IMR-90 (cell line): ENCODE results near the gene CAVIN2. TPM values are rescaled to one million over a fixed set of nuclear protein-coding genes. Genes with fewer than 3 reads are reported as not detected.

Experiments used
- ATAC-seq: fragments of 200-7000 bp; cut with Tn5 transposase; 2 replicates; pipeline ENCODE4 v1.9.1; 2020; ENCODE audit warnings: low read depth, mild to moderate bottlenecking, moderate library complexity
- BruUV-seq: library from RNA; stranded (reverse); fragments of 400-500 nt; replicated peaks from 2 replicates; lab custom pipeline; 2021; lab: Mats Ljungman, UMichigan
- CTCF ChIA-PET: fragments of 300-600 bp; formaldehyde crosslinking; extraction: SDS; loops from one replicate; lab custom pipeline; 2021; ENCODE audit warnings: antibody characterized with exemption; lab: Yijun Ruan, JAX
- POLR2A ChIA-PET: fragments of 300-600 bp; sonication (Branson Sonifier 250); formaldehyde crosslinking; loops from one replicate; lab custom pipeline; 2022; ENCODE audit warnings: antibody characterized with exemption; ENCODE audit not compliant: unreplicated experiment; lab: Charles Lee
- DNase-seq: peaks from one replicate; pipeline ENCODE4 v3.0.0; 2013
- H2AFZ ChIP-seq: replicated peaks from 2 replicates; pipeline ENCODE3; 2013; ENCODE audit warnings: low read length, mild to moderate bottlenecking; ENCODE audit not compliant: poor library complexity
- H2AK5ac ChIP-seq: 2 replicates; pipeline ENCODE4 v1.6.1; 2013; ENCODE audit warnings: low read depth, low read length, inconsistent platforms
- H2AK9ac ChIP-seq: replicated peaks from 2 replicates; pipeline ENCODE3; 2013; ENCODE audit warnings: mild to moderate bottlenecking, low read depth, low read length, moderate library complexity; ENCODE audit not compliant: poor library complexity
- H2BK120ac ChIP-seq: 2 replicates; pipeline ENCODE4 v1.6.1; 2013; ENCODE audit warnings: low read depth, low read length, inconsistent platforms
- H2BK15ac ChIP-seq: 3 replicates; pipeline ENCODE4 v1.6.1; 2013; ENCODE audit warnings: low read depth, low read length, inconsistent platforms
- H2BK20ac ChIP-seq: 2 replicates; pipeline ENCODE4 v1.6.1; 2013; ENCODE audit warnings: low read depth, mild to moderate bottlenecking, inconsistent platforms, low read length, moderate library complexity
- H2BK5ac ChIP-seq: 2 replicates; pipeline ENCODE4 v1.6.1; 2013; ENCODE audit warnings: mild to moderate bottlenecking, low read depth, low read length, inconsistent platforms; ENCODE audit not compliant: poor library complexity, severe bottlenecking
- H3K14ac ChIP-seq: replicated peaks from 2 replicates; pipeline ENCODE4 v1.6.1; 2013; ENCODE audit warnings: low read depth, low read length, inconsistent platforms
- H3K18ac ChIP-seq: 2 replicates; pipeline ENCODE4 v1.6.1; 2013; ENCODE audit warnings: low read depth, low read length, control low read depth
- H3K23ac ChIP-seq: 2 replicates; pipeline ENCODE4 v1.6.1; 2013; ENCODE audit warnings: low read depth, low read length, inconsistent platforms
- H3K27ac ChIP-seq: 2 replicates; pipeline ENCODE4 v1.5.1; 2013; ENCODE audit warnings: mild to moderate bottlenecking, control low read depth, low read length; ENCODE audit not compliant: insufficient read depth
- H3K27me3 ChIP-seq: 2 replicates; pipeline ENCODE4 v1.6.1; 2013; ENCODE audit warnings: low read length; ENCODE audit not compliant: control insufficient read depth, insufficient read depth
- H3K36me3 ChIP-seq: 2 replicates; pipeline ENCODE4 v1.6.1; 2013; ENCODE audit warnings: low read length, mixed read lengths; ENCODE audit not compliant: control insufficient read depth, insufficient read depth
- H3K4ac ChIP-seq: 2 replicates; pipeline ENCODE4 v1.6.1; 2013; ENCODE audit warnings: low read depth, low read length, inconsistent platforms
- H3K4me1 ChIP-seq: 2 replicates; pipeline ENCODE4 v1.6.1; 2013; ENCODE audit warnings: low read length, mixed read lengths; ENCODE audit not compliant: control insufficient read depth, insufficient read depth
- H3K4me2 ChIP-seq: 2 replicates; pipeline ENCODE4 v1.6.1; 2013; ENCODE audit warnings: low read depth, mild to moderate bottlenecking, control low read depth, low read length, moderate library complexity
- H3K4me3 ChIP-seq: 2 replicates; pipeline ENCODE4 v1.5.1; 2013; ENCODE audit warnings: low read depth, mild to moderate bottlenecking, control low read depth, low read length, moderate library complexity; ENCODE audit not compliant: insufficient read depth
- H3K56ac ChIP-seq: 2 replicates; pipeline ENCODE4 v1.6.1; 2013; ENCODE audit warnings: low read length, inconsistent platforms; ENCODE audit not compliant: insufficient read depth; ENCODE audit errors: extremely low read depth
- H3K79me1 ChIP-seq, 2 experiments: 2 replicates each; pipeline ENCODE4 v1.6.1; 2013; ENCODE audit warnings: low read length in 2 of 2, inconsistent platforms in 1 of 2, low read depth in 1 of 2
- H3K9ac ChIP-seq: 2 replicates; pipeline ENCODE4 v1.6.1; 2013; ENCODE audit warnings: low read depth, low read length, control low read depth
- H3K9me1 ChIP-seq: 2 replicates; pipeline ENCODE4 v1.6.1; 2013; ENCODE audit warnings: low read length, inconsistent platforms; ENCODE audit not compliant: insufficient read depth
- H3K9me3 ChIP-seq: 2 replicates; pipeline ENCODE4 v1.6.1; 2013; ENCODE audit warnings: low read length; ENCODE audit not compliant: control insufficient read depth, insufficient read depth
- H4K20me1 ChIP-seq: 2 replicates; pipeline ENCODE4 v1.6.1; 2013; ENCODE audit warnings: low read length, inconsistent platforms; ENCODE audit not compliant: insufficient read depth
- H4K5ac ChIP-seq: 2 replicates; pipeline ENCODE4 v1.6.1; 2013; ENCODE audit warnings: mild to moderate bottlenecking, low read depth, low read length, control low read depth
- H4K8ac ChIP-seq, 2 experiments: 2 replicates each; pipeline ENCODE4 v1.6.1; 2013; ENCODE audit warnings: low read depth in 2 of 2, low read length in 2 of 2, control low read depth in 1 of 2, inconsistent platforms in 1 of 2
- H4K91ac ChIP-seq: 2 replicates; pipeline ENCODE4 v1.6.1; 2013; ENCODE audit warnings: low read depth, low read length, inconsistent platforms; ENCODE audit not compliant: insufficient read depth
- CEBPB ChIP-seq: IDR thresholded peaks from 2 replicates; pipeline ENCODE4 v1.6.1; 2012; ENCODE audit warnings: low read depth, low read length, improper control_type of control experiment
- CHD1 ChIP-seq: IDR thresholded peaks from 2 replicates; pipeline ENCODE4 v1.6.1; 2012; ENCODE audit warnings: low read depth, low read length, improper control_type of control experiment
- MAZ ChIP-seq: IDR thresholded peaks from 2 replicates; pipeline ENCODE4 v1.6.1; 2012; ENCODE audit warnings: low read depth, mild to moderate bottlenecking, low read length, improper control_type of control experiment, moderate library complexity, borderline replicate concordance
- RAD21 ChIP-seq: IDR thresholded peaks from 2 replicates; pipeline ENCODE4 v1.6.1; 2012; ENCODE audit warnings: low read length, improper control_type of control experiment
- RFX5 ChIP-seq: IDR thresholded peaks from 2 replicates; pipeline ENCODE4 v1.8.0; 2012; ENCODE audit warnings: low read depth, mild to moderate bottlenecking, low read length, moderate library complexity
- SMC3 ChIP-seq: fragments of 150-350 bp; IDR thresholded peaks from 2 replicates; pipeline ENCODE4 v1.6.1; 2016; ENCODE audit warnings: low read depth, mild to moderate bottlenecking, antibody characterized with exemption, low read length, moderate library complexity
- WGBS, 2 experiments: methylation state at CpG; one replicate each; pipeline versions ENCODE4 v1.1.5 to v1.1.7; 2013; ENCODE audit warnings: missing lambda C conversion rate in 2 of 2; ENCODE audit not compliant: insufficient read length in 1 of 2; ENCODE audit errors: extremely low coverage in 2 of 2; 5-methylcytosine and 5-hydroxymethylcytosine counted together
- dilution Hi-C: fragments of 300-500 bp; cut with HindIII; formaldehyde crosslinking; loops from one replicate; pipeline ENCODE4 v1.14.3; 2018; ENCODE audit warnings: low sequenced_read_pairs; ENCODE audit not compliant: unreplicated experiment
- in situ Hi-C: fragments of 300-500 bp; cut with MboI; formaldehyde crosslinking; loops from 3 replicates; pipeline ENCODE4 v1.14.3; 2019; ENCODE audit warnings: low sequenced_read_pairs, inconsistent platforms, mixed read lengths
- intact Hi-C: fragments of 100-400 bp; cut with micrococcal nuclease; formaldehyde crosslinking; loops from 2 replicates; pipeline ENCODE4 v1.10.0; 2022
- polyA plus RNA-seq, 3 experiments: library from polyadenylated mRNA; depleted of rRNA; stranded (reverse); fragments of >200 nt; gene quantifications; 2 replicates each; pipeline ENCODE4 v1.2.3, GENCODE V29; 2012; ENCODE audit warnings: low replicate concordance in 1 of 3
- total RNA-seq: library from RNA; depleted of rRNA; stranded (reverse); fragments of >200 nt; gene quantifications from 2 replicates; pipeline ENCODE4 v1.2.3, GENCODE V29; 2012

The CAVIN2 gene
- total and polyA plus RNA-seq, 2 of the 4 experiments (the other 2 are of a cell fraction): 7.7 to 11.5 TPM

GRCh38 chr2:191791953-191792560 lies 54.8 kb downstream of the CAVIN2 start (continued):
- TF ChIP-seq MAZ (no peak), CHD1 (no peak), RFX5 (no peak), RAD21 (no peak)

- in situ Hi-C loops (no loop called here), intact Hi-C loops (loop anchor here (5.0 kb wide), 2 partner anchors 33 to 223 kb away; no protein-coding TSS in a partner anchor), dilution Hi-C loops (no loop called here)
- H3K27ac ChIP-seq: no peak overlapping the region; the same call in 1 of the 2 replicates
- H2AFZ ChIP-seq: no peak overlapping the region
- H3K18ac ChIP-seq: no peak overlapping the region
- H3K9me1 ChIP-seq: no peaks in the 10 kb centered on the region
- no peak overlapping the region for H3K4ac ChIP-seq
- no peak overlapping the region; the same call in 1 of the 2 replicates for H3K4me2 ChIP-seq
- no peaks in the 10 kb centered on the region for H4K20me1 ChIP-seq
- WGBS, 2 experiments: no CpG with 5 or more reads among the region's 1 CpG
- no peak overlapping the region for H4K5ac ChIP-seq
- H2BK5ac ChIP-seq: peak overlapping the region; percentile 64
- no peak overlapping the region for H2AK9ac ChIP-seq
- H2BK20ac ChIP-seq: no peak overlapping the region
- ATAC-seq: peak; percentile 90
- H3K23ac ChIP-seq: no peak overlapping the region
- H3K79me1 ChIP-seq: no peaks in the 10 kb centered on the region
- no peak overlapping the region for H2BK120ac ChIP-seq
- DNase-seq: peak; percentile 68
- peaks cover 4% of the 10 kb centered on the region; the same call in 1 of the 2 replicates for H3K4me1 ChIP-seq
- no peak overlapping the region for H3K4me3 ChIP-seq
- no peaks in the 10 kb centered on the region; the same call in 1 of the 2 replicates for H3K9me3 ChIP-seq
- H4K8ac ChIP-seq: no peak overlapping the region
- POLR2A ChIA-PET: no interaction called here
- no peaks in the 10 kb centered on the region for H3K36me3 ChIP-seq
- no TSS peak for BruUV-seq
- no peak overlapping the region for H4K91ac ChIP-seq
- no peak overlapping the region for H3K56ac ChIP-seq
- no peak overlapping the region for H2BK15ac ChIP-seq
- no peak overlapping the region for H3K14ac ChIP-seq
- CTCF ChIA-PET: no interaction called here
- TF ChIP-seq CEBPB (peak; percentile 78), SMC3 (no peak)
- no peak overlapping the region for H3K9ac ChIP-seq
- no peak overlapping the region for H2AK5ac ChIP-seq
- peaks cover 2% of the 10 kb centered on the region; the same call in 1 of the 2 replicates for H3K27me3 ChIP-seq
Observed at GRCh38 chr2:191790737-191791136, 56.2 kb downstream of the CAVIN2 start.
